ENCODE data around the gene GNPTG. TPM values are rescaled to one million over a fixed set of nuclear protein-coding genes. Genes with fewer than 3 reads are reported as not detected.

Gene GNPTG
- total and polyA plus RNA-seq, 2 of the 13 experiments (the other 11 are each of a cell fraction or from before 2014, with no cell fraction given): 22.7 to 71.1 TPM

GRCh38 chr16:1351582-1352362 is at the start of gene GNPTG, which contains the start of gene TSR3 (continued):
- TF ChIP-seq CAMTA2 (CRISPR knock-in tag; IDR thresholded peaks at IDR 0.05; ENCODE audit: borderline replicate concordance) (no peak), ZNF792 (CRISPR knock-in tag; IDR thresholded peaks at IDR 0.05) (peak; percentile 35; the same call in 1 of the 2 replicates), AGO1 (IDR thresholded peaks at IDR 0.05; ENCODE audit: low read depth, low read length, poor library complexity, severe bottlenecking) (no peak), GMEB2 (CRISPR knock-in tag; IDR thresholded peaks at IDR 0.05; ENCODE audit: low read depth) (0 out of 2 replicates have a peak, but pooled peaks have one; percentile 58), EEA1 (CRISPR knock-in tag; IDR thresholded peaks at IDR 0.05; ENCODE audit: borderline replicate concordance) (no peak), ZBTB40 (IDR thresholded peaks at IDR 0.05) (no peak), ZBTB40 (CRISPR knock-in tag; IDR thresholded peaks at IDR 0.05) (no peak; the same call in 1 of the 2 replicates), UBTF (CRISPR knock-in tag; IDR thresholded peaks at IDR 0.05) (peak; percentile 38; the same call in 1 of the 2 replicates), TP53 (CRISPR knock-in tag; conservative IDR thresholded peaks at IDR 0.05) (no peak), PRPF4 (IDR thresholded peaks at IDR 0.05; ENCODE audit: low read depth, low read length, poor library complexity, severe bottlenecking) (no peak), GFI1 (CRISPR knock-in tag; IDR thresholded peaks at IDR 0.05; ENCODE audit: borderline replicate concordance) (no peak)
- TF ChIP-seq, protein P1, sequence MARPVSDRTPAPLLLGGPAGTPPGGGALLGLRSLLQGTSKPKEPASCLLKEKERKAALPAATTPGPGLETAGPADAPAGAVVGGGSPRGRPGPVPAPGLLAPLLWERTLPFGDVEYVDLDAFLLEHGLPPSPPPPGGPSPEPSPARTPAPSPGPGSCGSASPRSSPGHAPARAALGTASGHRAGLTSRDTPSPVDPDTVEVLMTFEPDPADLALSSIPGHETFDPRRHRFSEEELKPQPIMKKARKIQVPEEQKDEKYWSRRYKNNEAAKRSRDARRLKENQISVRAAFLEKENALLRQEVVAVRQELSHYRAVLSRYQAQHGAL (CRISPR knock-in tag; IDR thresholded peaks at IDR 0.05; ENCODE audit: not compliant biosample characterization): no peak
